OCI-LY7 (cell line): Measurements from ENCODE around the gene PLEKHA3. TPM values are rescaled to one million over a fixed set of nuclear protein-coding genes. Genes with fewer than 3 reads are reported as not detected.

Experiments used
- BruUV-seq: library from RNA; stranded (reverse); fragments of 400-500 nt; replicated peaks from 2 replicates; lab custom pipeline; 2021; lab: Mats Ljungman, UMichigan
- CTCF ChIA-PET: fragments of 300-600 bp; sonication (Branson Sonifier 250); formaldehyde crosslinking; loops from one replicate; lab custom pipeline; 2022; ENCODE audit warnings: antibody characterized with exemption; ENCODE audit not compliant: unreplicated experiment; lab: Charles Lee
- POLR2A ChIA-PET: fragments of 300-600 bp; sonication (Branson Sonifier 250); formaldehyde crosslinking; loops from one replicate; lab custom pipeline; 2022; ENCODE audit warnings: antibody characterized with exemption; lab: Charles Lee
- DNase-seq: peaks from one replicate; pipeline ENCODE4 v3.0.0-alpha.2; 2015; ENCODE audit warnings: low spot score
- H2AFZ ChIP-seq: fragments of 200-600 bp; sonication (generic), shearing (Covaris generic); 2 replicates; pipeline ENCODE4 v1.6.1; 2014; ENCODE audit warnings: mild to moderate bottlenecking, antibody characterized with exemption, low read length, moderate library complexity
- H3K27ac ChIP-seq: fragments of 200-600 bp; sonication (generic); 2 replicates; pipeline ENCODE4 v1.5.1; 2014; ENCODE audit warnings: mixed run types, low read depth, mild to moderate bottlenecking, moderate library complexity, low read length, inconsistent platforms; ENCODE audit not compliant: poor library complexity, severe bottlenecking
- H3K36me3 ChIP-seq: fragments of 200-600 bp; sonication (generic); 2 replicates; pipeline ENCODE4 v1.6.1; 2014; ENCODE audit warnings: mild to moderate bottlenecking, antibody characterized with exemption, low read length, moderate library complexity, mixed read lengths; ENCODE audit not compliant: insufficient read depth
- H3K4me1 ChIP-seq: fragments of 200-600 bp; sonication (generic); 2 replicates; pipeline ENCODE4 v1.5.1; 2014; ENCODE audit warnings: mild to moderate bottlenecking, low read length; ENCODE audit not compliant: insufficient read depth, poor library complexity, severe bottlenecking
- H3K4me2 ChIP-seq: fragments of 200-600 bp; sonication (generic); 2 replicates; pipeline ENCODE4 v1.6.1; 2014; ENCODE audit warnings: mild to moderate bottlenecking, low read length
- H3K4me3 ChIP-seq: fragments of 200-600 bp; sonication (generic); 2 replicates; pipeline ENCODE4 v1.5.1; 2014; ENCODE audit warnings: mild to moderate bottlenecking, low read depth, low read length; ENCODE audit not compliant: poor library complexity, severe bottlenecking
- H3K79me2 ChIP-seq: fragments of 200-600 bp; sonication (generic); 2 replicates; pipeline ENCODE4 v1.6.1; 2016; ENCODE audit warnings: low read depth, mild to moderate bottlenecking, low read length, moderate library complexity, mixed read lengths; ENCODE audit not compliant: insufficient read depth
- H3K9me2 ChIP-seq: fragments of 200-600 bp; sonication (generic); 2 replicates; pipeline ENCODE4 v1.6.1; 2016; ENCODE audit warnings: mild to moderate bottlenecking, low read length, mixed read lengths; ENCODE audit not compliant: insufficient read depth
- H3K9me3 ChIP-seq: fragments of 200-600 bp; sonication (generic); 2 replicates; pipeline ENCODE4 v1.6.1; 2014; ENCODE audit warnings: mild to moderate bottlenecking, mixed run types, low read length, mixed read lengths
- H4K20me1 ChIP-seq: fragments of 200-600 bp; sonication (generic); 2 replicates; pipeline ENCODE4 v1.6.1; 2014; ENCODE audit warnings: mild to moderate bottlenecking, antibody characterized with exemption, low read length, moderate library complexity, mixed read lengths; ENCODE audit not compliant: insufficient read depth
- CTCF ChIP-seq: fragments of 200-600 bp; sonication (generic); conservative IDR thresholded peaks from 2 replicates; pipeline ENCODE4 v1.5.1; 2014; ENCODE audit warnings: mild to moderate bottlenecking, antibody characterized with exemption, low read length, moderate library complexity, mixed read lengths
- EZH2phosphoT487 ChIP-seq: fragments of 200-600 bp; sonication (generic); IDR thresholded peaks from 2 replicates; pipeline ENCODE4 v1.6.1; 2018; ENCODE audit warnings: low read depth, borderline replicate concordance, mild to moderate bottlenecking, mixed run types, antibody characterized with exemption, low read length, moderate library complexity, mixed read lengths
- intact Hi-C: fragments of 100-400 bp; cut with micrococcal nuclease; formaldehyde crosslinking; loops from one replicate; pipeline ENCODE4 v1.10.0; 2022; ENCODE audit not compliant: unreplicated experiment
- total RNA-seq, 2 experiments: library from RNA; depleted of rRNA in 1 of 2; stranded (reverse); fragments of >200 nt in 1 of 2; shearing (Covaris generic) in 1 of 2; gene quantifications; 2 replicates each; pipeline ENCODE4 v1.2.3, GENCODE V29; 2014 to 2022

PLEKHA3 gene
- total RNA-seq, 2 experiments from 2014 or later = 3.6 to 19.2 TPM

DNA sequence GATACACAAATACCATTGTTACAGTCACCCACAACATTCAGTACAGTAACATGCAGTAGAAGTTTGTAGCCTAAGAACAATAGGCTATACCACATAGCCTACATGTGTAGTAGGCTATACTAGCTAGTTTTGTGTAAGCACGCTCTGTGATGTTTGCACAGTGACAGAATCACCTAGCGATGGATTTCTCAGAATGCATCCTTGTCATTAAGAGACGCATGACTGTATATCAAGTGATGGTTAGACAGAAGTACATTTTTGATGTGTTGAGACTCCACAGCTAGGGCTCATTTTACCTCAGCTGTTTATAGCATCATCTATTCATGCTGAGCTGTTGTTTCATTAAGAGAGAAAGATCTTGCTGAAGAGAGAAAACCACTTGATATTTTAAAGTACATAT is 19.4 kb downstream of the PLEKHA3 start:
- peaks cover 4% of the 10 kb centered on the region for H3K4me1 ChIP-seq

GRCh38 chr2:178502751-178503150 is 22.5 kb downstream of the PLEKHA3 start:
- no peaks in the 10 kb centered on the region for H3K9me3 ChIP-seq
- no peaks in the 10 kb centered on the region for H4K20me1 ChIP-seq
- no peak overlapping the region for H2AFZ ChIP-seq
- TF ChIP-seq EZH2phosphoT487 = no peak
- no peak for TF ChIP-seq CTCF
- no TSS peak for BruUV-seq
- intact Hi-C loops = no loop called here
- H3K79me2 ChIP-seq = no peaks in the 10 kb centered on the region
- ChIA-PET POLR2A (no interaction called here), CTCF (interaction anchor here (0.8 kb wide), 1 partner anchor 23 kb away, joined by 3 read pairs; no protein-coding TSS in a partner anchor)
- H3K4me2 ChIP-seq = no peak overlapping the region
- H3K4me1 ChIP-seq = peaks cover 4% of the 10 kb centered on the region
- H3K9me2 ChIP-seq = no peaks in the 10 kb centered on the region
- DNase-seq = no peak
- no peak overlapping the region for H3K27ac ChIP-seq
- H3K36me3 ChIP-seq = peaks cover 74% of the 10 kb centered on the region
- H3K4me3 ChIP-seq = no peak overlapping the region

More for the DNA sequence above, 19.4 kb downstream of the PLEKHA3 start:
- no peaks in the 10 kb centered on the region for H3K9me3 ChIP-seq
- ChIA-PET POLR2A (no interaction called here), CTCF (no interaction called here)
- BruUV-seq = no TSS peak
- no peak overlapping the region for H3K4me3 ChIP-seq
- intact Hi-C loops = no loop called here
- no peak for TF ChIP-seq CTCF
- TF ChIP-seq EZH2phosphoT487 = no peak
- H3K9me2 ChIP-seq = no peaks in the 10 kb centered on the region
- H3K27ac ChIP-seq = no peak overlapping the region
- H2AFZ ChIP-seq = no peak overlapping the region
- H4K20me1 ChIP-seq = no peaks in the 10 kb centered on the region
- H3K79me2 ChIP-seq = no peaks in the 10 kb centered on the region
- peaks cover 86% of the 10 kb centered on the region for H3K36me3 ChIP-seq
- no peak for DNase-seq
- H3K4me2 ChIP-seq = no peak overlapping the region

DNA sequence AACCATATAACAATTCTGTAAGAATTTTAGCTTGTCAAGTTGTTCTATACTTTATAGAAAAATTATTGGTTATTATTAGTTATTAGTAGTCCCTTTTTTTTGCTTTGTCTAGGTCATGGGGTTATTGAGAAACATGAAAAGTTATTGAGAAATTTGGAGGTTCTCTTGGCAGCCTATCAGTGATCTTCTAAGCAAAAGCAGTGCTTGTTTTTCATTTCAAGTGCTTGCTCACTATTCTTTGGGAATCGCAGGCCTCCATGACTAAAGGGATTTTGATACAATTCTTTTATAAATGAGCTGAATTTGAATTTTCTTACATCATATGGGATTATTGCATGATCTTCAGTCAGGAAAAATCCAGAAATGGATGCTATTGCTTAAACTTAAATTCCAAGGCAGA is 25.8 kb downstream of the PLEKHA3 start:
- H2AFZ ChIP-seq = no peak overlapping the region
- no peak for DNase-seq
- H3K79me2 ChIP-seq = no peaks in the 10 kb centered on the region
- H4K20me1 ChIP-seq = no peaks in the 10 kb centered on the region
- H3K9me3 ChIP-seq = no peaks in the 10 kb centered on the region
- no peak overlapping the region for H3K4me3 ChIP-seq
- H3K9me2 ChIP-seq = no peaks in the 10 kb centered on the region
- no peak overlapping the region for H3K4me2 ChIP-seq
- no peaks in the 10 kb centered on the region for H3K4me1 ChIP-seq
- no peak for TF ChIP-seq EZH2phosphoT487
- TF ChIP-seq CTCF = no peak
- no peak overlapping the region for H3K27ac ChIP-seq
- no TSS peak for BruUV-seq
- CTCF ChIA-PET = no interaction called here
- intact Hi-C loops = no loop called here
- POLR2A ChIA-PET = interaction anchor here (0.8 to 1.3 kb wide), 3 partner anchors 8 to 12 kb away, joined by 3 to 7 read pairs (median 3); no protein-coding TSS in a partner anchor
- peaks cover 46% of the 10 kb centered on the region for H3K36me3 ChIP-seq
